Endothelial cell of umbilical vein (primary cell): ENCODE measurements around the gene ASRGL1.

Source experiments
- CTCF ChIP-seq, 2 donors: IDR thresholded peaks; 1 replicate in 1 of 2; 2 replicates in 1 of 2; pipeline ENCODE4 v1.5.1; 2011; ENCODE audit warnings: low read length in 2 of 2, mild to moderate bottlenecking in 2 of 2, moderate library complexity in 2 of 2, control low read depth in 1 of 2, inconsistent platforms in 1 of 2, low read depth in 1 of 2; ENCODE audit not compliant: insufficient read depth in 1 of 2; ENCODE audit errors: extremely low read depth in 1 of 2
- EZH2 ChIP-seq: IDR thresholded peaks from 2 replicates; pipeline ENCODE4 v1.6.1; 2012; ENCODE audit warnings: borderline replicate concordance, low read depth, mild to moderate bottlenecking, moderate library complexity, low read length, inconsistent platforms; ENCODE audit not compliant: severe bottlenecking
- MYC ChIP-seq: IDR thresholded peaks from one replicate; pipeline ENCODE4 v1.6.1; 2011; ENCODE audit warnings: mild to moderate bottlenecking, low read depth, low read length
- POLR2A ChIP-seq: IDR thresholded peaks from 2 replicates; pipeline ENCODE4 v1.6.1; 2012; ENCODE audit warnings: low read depth, mild to moderate bottlenecking, control low read depth, low read length
- POLR2AphosphoS5 ChIP-seq: IDR thresholded peaks from 2 replicates; pipeline ENCODE4 v1.6.1; 2012; ENCODE audit warnings: low read depth, mild to moderate bottlenecking, control low read depth, low read length, moderate library complexity; ENCODE audit not compliant: insufficient read depth

GRCh38 chr11:62392506-62392905 is 55.3 kb downstream of the ASRGL1 start:
- TF ChIP-seq CTCF (IDR thresholded peaks at IDR 0.05; ENCODE audit: extremely low read depth in 1 of 2, insufficient read depth in 1 of 2, low read depth in 1 of 2, low read length in 2 of 2) (no peak), POLR2A (no peak), MYC (no peak), EZH2 (no peak), POLR2AphosphoS5 (no peak)
